A673 (cell line): Measurements from ENCODE around the gene CCDC39.

Source experiments
- CTCF ChIP-seq: fragments of 300-800, 200-600 bp; sonication (generic); conservative IDR thresholded peaks from 2 replicates; pipeline ENCODE4 v1.5.1; 2017; ENCODE audit warnings: low read depth, mild to moderate bottlenecking, antibody characterized with exemption, low read length, moderate library complexity, mixed read lengths
- EZH2 ChIP-seq: fragments of 200-600 bp; sonication (generic); IDR thresholded peaks from 2 replicates; pipeline ENCODE4 v1.6.1; 2017; ENCODE audit warnings: borderline replicate concordance, low read depth, mild to moderate bottlenecking, mixed read lengths, antibody characterized with exemption, low read length; ENCODE audit not compliant: poor library complexity, severe bottlenecking

DNA sequence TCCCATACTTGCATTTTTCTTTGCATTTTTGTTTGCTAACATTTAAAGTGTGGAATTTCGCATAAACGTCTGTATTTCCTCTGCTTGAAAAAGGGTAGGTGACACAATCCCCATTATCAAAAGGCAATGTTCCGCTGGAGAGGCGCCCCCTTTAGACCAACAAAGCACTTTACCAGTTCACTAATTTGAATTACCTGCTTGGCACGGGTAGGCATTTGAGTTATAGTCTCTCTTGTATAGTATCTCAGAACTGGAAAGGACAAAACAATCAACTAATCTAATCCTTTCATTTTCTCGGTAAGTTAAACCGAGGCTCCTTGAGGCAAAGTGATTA, 775 bp upstream of the CCDC39 start:
- TF ChIP-seq CTCF (peak; percentile 70), EZH2 (no peak)
